HuH-7.5 (cell line): ENCODE measurements around the gene TRIM3.

ENCODE experiments used
- DNase-seq: peaks from one replicate; pipeline ENCODE4 v3.0.0; 2011; ENCODE audit warnings: low spot score

Gene TRIM3

DNA sequence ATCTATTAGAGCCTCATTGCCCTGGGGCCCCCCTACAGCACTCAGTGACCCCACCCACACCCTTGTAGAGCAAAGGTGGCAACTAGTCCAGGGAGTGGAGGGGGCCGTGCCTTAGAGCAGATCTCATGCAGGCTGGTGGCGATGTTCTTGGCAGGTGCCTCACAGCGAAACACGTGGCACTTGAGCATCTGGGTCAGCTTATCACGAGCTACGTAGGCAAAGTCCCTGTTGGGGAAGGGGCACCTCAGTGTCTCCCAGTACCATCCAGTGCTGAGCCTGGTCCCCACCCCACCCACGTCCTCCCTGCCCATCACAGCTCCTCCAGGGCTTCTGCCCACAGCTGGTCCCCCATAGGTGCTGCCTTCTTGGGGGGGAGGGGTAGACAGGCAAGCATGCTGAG, 72.3 kb downstream of the TRIM3 start:
- no peak for DNase-seq

DNA sequence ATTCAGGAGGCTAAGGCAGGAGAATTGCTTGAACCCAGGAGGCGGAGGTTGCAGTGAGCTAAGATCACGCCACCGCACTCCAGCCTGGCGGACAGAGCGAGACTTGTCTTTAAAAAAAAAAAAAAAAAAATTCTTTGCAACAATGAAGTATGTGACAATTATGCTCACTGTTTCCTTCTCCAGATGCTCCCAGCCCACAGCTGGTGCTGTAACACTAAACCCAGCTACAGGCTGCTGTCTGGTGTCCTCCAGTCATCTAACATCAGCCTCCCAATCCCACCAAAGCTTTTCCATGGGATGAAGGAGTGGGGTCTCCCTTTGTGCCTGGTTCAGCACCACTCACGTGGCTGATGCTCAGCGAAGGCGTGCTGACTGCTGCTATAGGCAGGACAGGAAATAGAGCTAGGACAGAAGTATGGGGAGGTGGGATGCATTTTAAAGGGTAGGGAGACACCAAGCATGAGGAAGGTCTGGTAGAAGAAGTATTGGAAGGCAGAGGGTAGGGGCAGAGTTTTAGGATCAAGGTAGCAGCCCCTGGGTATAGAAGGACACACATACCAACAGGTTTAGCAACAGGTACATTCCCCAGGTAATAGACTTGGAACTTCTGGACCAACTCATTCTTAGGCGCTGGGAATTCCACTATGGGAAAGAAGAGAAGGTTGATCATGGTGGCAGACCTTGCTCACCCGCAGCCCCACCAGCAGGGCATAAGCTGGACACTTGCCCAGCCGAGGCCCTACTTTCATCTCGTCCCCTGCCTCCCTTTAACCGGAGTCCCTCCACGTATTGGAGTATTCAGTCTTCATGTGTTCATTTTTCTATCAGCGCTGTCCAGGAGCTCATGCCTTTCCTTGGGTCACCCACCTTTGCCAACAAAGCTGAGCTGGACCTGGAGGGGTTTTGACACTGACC, 73.1 kb downstream of the TRIM3 start:
- no peak for DNase-seq
